HepG2 (cell line): ENCODE measurements around the gene IKBIP. TPM values are rescaled to one million over a fixed set of nuclear protein-coding genes. Genes with fewer than 3 reads are reported as not detected.

Experiments
- ATAC-seq: fragments of 200-7000 bp; cut with Tn5 transposase; 3 replicates; pipeline ENCODE4 v1.9.1; 2020; ENCODE audit warnings: mild to moderate bottlenecking, moderate library complexity
- BruUV-seq: library from RNA; stranded (reverse); fragments of 400-500 nt; replicated peaks from 2 replicates; lab custom pipeline; 2021; lab: Mats Ljungman, UMichigan
- CTCF ChIA-PET: fragments of 300-600 bp; formaldehyde crosslinking; extraction: SDS; loops from one replicate; lab custom pipeline; 2021; ENCODE audit warnings: low total read pairs, inconsistent platforms, low intra/inter-chr PET ratio; lab: Yijun Ruan, JAX
- POLR2A ChIA-PET: fragments of 350-600 bp; sonication (Branson Sonifier 250); formaldehyde crosslinking; loops from one replicate; lab custom pipeline; 2020; ENCODE audit warnings: antibody characterized with exemption, inconsistent platforms; lab: Yijun Ruan, JAX
- DNase-seq: peaks from one replicate; pipeline ENCODE4 v3.0.0-alpha.2; 2015; ENCODE audit warnings: low spot score
- FAIRE-seq: peaks from 3 replicates; lab custom pipeline; 2011; peaks lifted over from hg19 to GRCh38; lab: Jason Lieb, UNC
- H2AFZ ChIP-seq: one replicate; pipeline ENCODE4 v1.6.1; 2011; ENCODE audit warnings: low read length, inconsistent platforms
- H3K27ac ChIP-seq: fragments of 300-600 bp; 3 replicates; pipeline ENCODE4 v1.8.0; 2011; ENCODE audit warnings: mixed run types, mild to moderate bottlenecking, mixed read lengths, low read length, inconsistent platforms; ENCODE audit not compliant: insufficient read depth; ENCODE audit errors: extremely low read length
- H3K27me3 ChIP-seq, 2 experiments: fragments of 200-600 bp in 1 of 2; 2 replicates in 1 of 2; 3 replicates in 1 of 2; pipeline versions ENCODE4 v1.6.0 to v1.8.0; 2011; ENCODE audit warnings: low read length in 2 of 2, mild to moderate bottlenecking in 2 of 2, moderate library complexity in 2 of 2, inconsistent platforms in 1 of 2; ENCODE audit not compliant: insufficient read depth in 2 of 2, control insufficient read depth in 1 of 2
- H3K36me3 ChIP-seq, 2 experiments: fragments of 200-600 bp in 1 of 2; replicated peaks in 1 of 2; 2 replicates in 1 of 2; 3 replicates in 1 of 2; pipeline versions ENCODE4 v1.5.1 to v1.8.0; 2011; ENCODE audit warnings: low read length in 2 of 2, inconsistent platforms in 1 of 2; ENCODE audit not compliant: insufficient read depth in 2 of 2, control insufficient read depth in 1 of 2
- H3K4me1 ChIP-seq: 2 replicates; pipeline ENCODE4 v1.5.1; 2012; ENCODE audit warnings: low read length, inconsistent platforms; ENCODE audit not compliant: insufficient read depth
- H3K4me2 ChIP-seq: 2 replicates; pipeline ENCODE4 v1.6.0; 2011; ENCODE audit warnings: low read depth, low read length, inconsistent platforms
- H3K4me3 ChIP-seq, 3 experiments: fragments of 200-600 bp in 1 of 3; sonication (generic), shearing (Covaris generic) in 1 of 3; replicated peaks in 1 of 3; 2 replicates each; pipeline ENCODE4 v1.5.1; 2011 to 2016; ENCODE audit warnings: low read length in 3 of 3, inconsistent platforms in 2 of 3, low read depth in 2 of 3, mild to moderate bottlenecking in 2 of 3, control low read depth in 1 of 3, mixed read lengths in 1 of 3; ENCODE audit not compliant: insufficient read depth in 1 of 3
- H3K79me2 ChIP-seq: one replicate; pipeline ENCODE4 v1.6.1; 2011; ENCODE audit warnings: low read length, inconsistent platforms; ENCODE audit not compliant: insufficient read depth
- H3K9ac ChIP-seq: 2 replicates; pipeline ENCODE4 v1.6.0; 2011; ENCODE audit warnings: mild to moderate bottlenecking, low read depth, low read length, inconsistent platforms; ENCODE audit not compliant: insufficient read depth
- H3K9me3 ChIP-seq: 2 replicates; pipeline ENCODE4 v1.5.1; 2012; ENCODE audit warnings: mild to moderate bottlenecking, low read length
- H4K20me1 ChIP-seq: 2 replicates; pipeline ENCODE4 v1.6.0; 2011; ENCODE audit warnings: inconsistent platforms, mild to moderate bottlenecking, low read length, moderate library complexity; ENCODE audit not compliant: insufficient read depth
- FOXC1 ChIP-seq: sonication (generic); formaldehyde crosslinking; IDR thresholded peaks from 2 replicates; pipeline ENCODE4 v1.8.0; 2022; ENCODE audit warnings: mild to moderate bottlenecking, missing genetic modification reagents, borderline replicate concordance
- PRPF4 ChIP-seq: fragments of 200-400 bp; formaldehyde crosslinking; IDR thresholded peaks from 2 replicates; pipeline ENCODE4 v1.6.1; 2016; ENCODE audit warnings: low read length, low read depth; ENCODE audit not compliant: poor library complexity, severe bottlenecking
- RNF2 ChIP-seq: fragments of 450-650 bp; conservative IDR thresholded peaks from 2 replicates; pipeline ENCODE4 v1.6.1; 2016; ENCODE audit warnings: low read depth
- SP5 ChIP-seq: IDR thresholded peaks from 2 replicates; pipeline ENCODE4 v1.6.1; 2016; ENCODE audit warnings: low read depth, borderline replicate concordance
- TGIF2 ChIP-seq: IDR thresholded peaks from 2 replicates; pipeline ENCODE4 v1.6.1; 2016; ENCODE audit warnings: control low read depth, missing compliant biosample characterization
- U2AF1 ChIP-seq: fragments of 200-400 bp; formaldehyde crosslinking; optimal IDR thresholded peaks from 2 replicates; pipeline ENCODE3; 2017; ENCODE audit warnings: mild to moderate bottlenecking, low read depth, low read length
- ZMYM2 ChIP-seq: sonication (generic); formaldehyde crosslinking; IDR thresholded peaks from 2 replicates; pipeline ENCODE4 v1.8.0; 2022; ENCODE audit warnings: mild to moderate bottlenecking, missing genetic modification reagents
- ZNF644 ChIP-seq: IDR thresholded peaks from 2 replicates; pipeline ENCODE4 v1.6.1; 2016; ENCODE audit warnings: low read depth
- ZNF761 ChIP-seq: sonication (generic); formaldehyde crosslinking; conservative IDR thresholded peaks from 2 replicates; pipeline ENCODE4 v1.4.0; 2020; ENCODE audit warnings: mild to moderate bottlenecking, missing genetic modification reagents
- ZNF777 ChIP-seq: sonication (generic); formaldehyde crosslinking; IDR thresholded peaks from 2 replicates; pipeline ENCODE4 v1.4.0; 2020; ENCODE audit warnings: missing genetic modification reagents
- ZNF792 ChIP-seq: IDR thresholded peaks from 2 replicates; pipeline ENCODE4 v1.6.1; 2016
- WGBS: methylation state at CpG from one replicate; pipeline ENCODE4 v1.1.6; 2017; ENCODE audit warnings: low lambda C conversion rate; 5-methylcytosine and 5-hydroxymethylcytosine counted together
- in situ Hi-C: cut with HindIII; loops from 2 replicates; pipeline ENCODE4 v1.10.0; 2017; ENCODE audit warnings: low pct_unique_long_range_greater_than_20kb; ENCODE audit not compliant: extremely low pct_ligation_motif_present
- intact Hi-C: fragments of 100-400 bp; cut with micrococcal nuclease; formaldehyde crosslinking; loops from one replicate; pipeline ENCODE4 v1.10.0; 2022; ENCODE audit not compliant: unreplicated experiment
- polyA plus RNA-seq, 8 experiments: library from polyadenylated mRNA; depleted of rRNA in 3 of 8; stranded (reverse) in 7 of 8; unstranded in 1 of 8; fragments of >200 nt; fragmentation: Illumina TruSeq in 4 of 8; extraction: Trizol in 4 of 8; gene quantifications; 2 replicates each; pipeline versions ENCODE4 v1.2.1 to v1.2.3, GENCODE V29; 2011 to 2016; ENCODE audit warnings: low read depth in 4 of 8, missing spikeins in 1 of 8, mixed read lengths in 1 of 8; ENCODE audit not compliant: insufficient read depth in 1 of 8
- total RNA-seq, 5 experiments: library from RNA; depleted of rRNA; stranded (reverse); fragments of >200 nt; fragmentation: Illumina TruSeq; extraction: Trizol; gene quantifications; 2 replicates each; pipeline ENCODE4 v1.2.3, GENCODE V29; 2016; ENCODE audit warnings: low read depth in 1 of 5
- TF ChIP-seq, protein P1 (sequence below): sonication (generic); formaldehyde crosslinking; IDR thresholded peaks from 2 replicates; pipeline ENCODE4 v1.4.0; 2020; ENCODE audit warnings: missing genetic modification reagents, borderline replicate concordance
- TF ChIP-seq, protein P2 (sequence below): sonication (generic); formaldehyde crosslinking; IDR thresholded peaks from 2 replicates; pipeline ENCODE4 v1.4.0; 2020; ENCODE audit warnings: missing genetic modification reagents

Gene IKBIP
- total and polyA plus RNA-seq, 2 of the 13 experiments (the other 11 are each of a cell fraction or from before 2014, with no cell fraction given): 20.0 to 55.5 TPM

DNA sequence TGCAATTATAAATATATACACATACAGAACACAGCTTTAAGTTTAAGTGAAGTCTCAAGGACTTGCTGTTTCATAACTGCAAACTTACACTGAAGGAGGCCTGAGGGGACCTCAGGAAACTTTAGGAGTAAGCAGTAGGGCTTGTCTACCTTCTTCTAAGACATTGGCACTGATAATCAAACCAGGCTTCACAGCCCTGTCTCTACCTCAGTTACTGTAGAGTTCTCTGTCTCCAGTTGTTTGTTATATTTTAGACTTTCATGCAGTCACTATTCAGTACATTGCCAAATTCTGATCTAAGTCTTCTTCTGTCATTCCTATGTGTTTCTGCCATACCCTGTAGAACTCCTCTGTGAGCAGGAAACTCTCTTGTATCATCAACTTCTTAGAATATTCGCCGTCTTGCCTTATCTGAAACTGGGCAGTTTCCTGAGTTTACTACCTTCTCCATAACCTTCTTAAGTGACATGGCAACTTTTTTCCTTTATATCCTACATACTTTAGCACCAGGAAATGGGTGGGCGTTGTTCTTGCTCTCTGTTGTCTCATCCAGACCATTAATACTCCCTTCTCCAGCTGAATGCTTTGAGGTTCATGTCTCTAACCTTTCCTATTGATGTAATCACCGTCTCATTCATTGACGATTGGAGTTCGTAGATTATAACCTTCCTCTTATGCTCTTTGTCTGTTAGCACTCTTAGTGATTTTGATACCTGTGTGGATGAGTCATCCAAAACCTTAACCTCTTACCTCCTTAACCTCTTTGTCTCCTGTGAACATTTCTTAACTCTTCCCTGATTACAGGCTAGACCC is 11.9 kb upstream of the IKBIP start:
- intact Hi-C loops: no loop called here
- in situ Hi-C loops: loop anchor here (10.0 kb wide), 1 partner anchor 232 kb away; no protein-coding TSS in a partner anchor
- no peak overlapping the region for H3K4me3 ChIP-seq
- no peaks in the 10 kb centered on the region for H4K20me1 ChIP-seq
- no peak overlapping the region for H2AFZ ChIP-seq
- BruUV-seq: no TSS peak
- no peaks in the 10 kb centered on the region for H3K79me2 ChIP-seq
- H3K4me2 ChIP-seq: no peak overlapping the region
- CTCF ChIA-PET: no interaction called here
- FAIRE-seq: no peak
- POLR2A ChIA-PET: no interaction called here
- no peaks in the 10 kb centered on the region for H3K4me1 ChIP-seq
- no peak for ATAC-seq
- peaks cover 3 to 22% of the 10 kb centered on the region in 2 experiments; a peak in 4 of 5 replicates for H3K36me3 ChIP-seq
- 92% methylated on average over 6 of the region's 6 CpGs for WGBS
- no peak overlapping the region for H3K27ac ChIP-seq
- TF ChIP-seq, protein P1, sequence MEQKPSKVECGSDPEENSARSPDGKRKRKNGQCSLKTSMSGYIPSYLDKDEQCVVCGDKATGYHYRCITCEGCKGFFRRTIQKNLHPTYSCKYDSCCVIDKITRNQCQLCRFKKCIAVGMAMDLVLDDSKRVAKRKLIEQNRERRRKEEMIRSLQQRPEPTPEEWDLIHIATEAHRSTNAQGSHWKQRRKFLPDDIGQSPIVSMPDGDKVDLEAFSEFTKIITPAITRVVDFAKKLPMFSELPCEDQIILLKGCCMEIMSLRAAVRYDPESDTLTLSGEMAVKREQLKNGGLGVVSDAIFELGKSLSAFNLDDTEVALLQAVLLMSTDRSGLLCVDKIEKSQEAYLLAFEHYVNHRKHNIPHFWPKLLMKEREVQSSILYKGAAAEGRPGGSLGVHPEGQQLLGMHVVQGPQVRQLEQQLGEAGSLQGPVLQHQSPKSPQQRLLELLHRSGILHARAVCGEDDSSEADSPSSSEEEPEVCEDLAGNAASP: no peak
- TF ChIP-seq ZNF761 (CRISPR knock-in tag): no peak
- no peak for TF ChIP-seq U2AF1
- H3K27me3 ChIP-seq: no peaks in the 10 kb centered on the region
- no peak for DNase-seq
- no peaks in the 10 kb centered on the region for H3K9me3 ChIP-seq
- H3K9ac ChIP-seq: no peak overlapping the region

DNA sequence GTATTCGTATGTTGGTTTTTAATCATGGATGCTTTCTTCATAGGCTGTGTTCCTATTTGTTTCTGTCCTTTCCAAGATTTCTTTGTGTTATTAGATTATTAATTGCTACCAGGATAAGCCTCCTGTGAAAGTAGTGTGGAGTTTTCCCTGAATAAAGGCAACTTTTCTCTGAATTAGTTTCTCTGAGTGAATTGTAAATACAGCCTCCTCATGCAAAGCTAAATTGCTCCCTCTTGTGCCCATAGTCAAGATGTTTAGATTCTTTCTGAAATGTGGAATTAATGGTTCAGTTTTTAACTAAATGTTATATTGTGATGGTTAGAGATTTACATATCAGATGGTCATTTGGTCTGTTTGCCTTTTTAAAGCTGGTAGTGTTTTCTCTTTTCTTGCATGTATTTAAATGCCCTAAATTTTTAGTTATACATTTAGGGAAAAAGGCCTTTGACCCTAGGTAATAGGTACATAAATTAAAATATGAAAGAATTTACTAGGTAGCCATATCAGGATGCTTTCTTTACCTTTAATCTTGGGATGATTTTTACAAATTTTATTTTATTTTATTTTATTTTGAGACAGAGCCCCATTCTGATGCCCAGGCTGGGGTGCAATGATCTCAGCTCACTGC is 9.4 kb upstream of the IKBIP start:
- in situ Hi-C loops: loop anchor here (5.0 to 10.0 kb wide), 2 partner anchors 87 to 229 kb away; no protein-coding TSS in a partner anchor
- H2AFZ ChIP-seq: no peak overlapping the region
- H3K27me3 ChIP-seq: no peaks in the 10 kb centered on the region
- no peaks in the 10 kb centered on the region for H3K4me1 ChIP-seq
- FAIRE-seq (peak; percentile 54), DNase-seq (peak; percentile 68), ATAC-seq (peak; percentile 49; the same call in 2 of the 3 replicates)
- H4K20me1 ChIP-seq: no peaks in the 10 kb centered on the region
- H3K4me2 ChIP-seq: no peak overlapping the region
- WGBS: 92% methylated on average over 1 of the region's 1 CpG
- no peaks in the 10 kb centered on the region for H3K9me3 ChIP-seq
- no TSS peak for BruUV-seq
- no peak overlapping the region for H3K27ac ChIP-seq
- intact Hi-C loops: loop anchor here (1.0 to 2.0 kb wide), 4 partner anchors 59 to 229 kb away; no protein-coding TSS in a partner anchor
- no peak overlapping the region for H3K9ac ChIP-seq
- H3K36me3 ChIP-seq: peaks cover 5 to 30% of the 10 kb centered on the region in 2 experiments
- ChIA-PET CTCF (interaction anchor here (1.1 to 1.9 kb wide), 5 partner anchors 10 to 229 kb away, joined by 3 to 24 read pairs (median 5); no protein-coding TSS in a partner anchor), POLR2A (no interaction called here)
- H3K79me2 ChIP-seq: no peaks in the 10 kb centered on the region
- H3K4me3 ChIP-seq: no peak overlapping the region
- TF ChIP-seq PRPF4 (no peak), ZMYM2 (no peak), TGIF2 (no peak), ZNF644 (CRISPR knock-in tag) (no peak), FOXC1 (no peak), RNF2 (no peak), SP5 (CRISPR knock-in tag) (no peak), ZNF792 (0 out of 2 replicates have a peak, but pooled peaks have one; percentile 16), ZNF777 (CRISPR knock-in tag) (no peak)
- TF ChIP-seq, protein P2, sequence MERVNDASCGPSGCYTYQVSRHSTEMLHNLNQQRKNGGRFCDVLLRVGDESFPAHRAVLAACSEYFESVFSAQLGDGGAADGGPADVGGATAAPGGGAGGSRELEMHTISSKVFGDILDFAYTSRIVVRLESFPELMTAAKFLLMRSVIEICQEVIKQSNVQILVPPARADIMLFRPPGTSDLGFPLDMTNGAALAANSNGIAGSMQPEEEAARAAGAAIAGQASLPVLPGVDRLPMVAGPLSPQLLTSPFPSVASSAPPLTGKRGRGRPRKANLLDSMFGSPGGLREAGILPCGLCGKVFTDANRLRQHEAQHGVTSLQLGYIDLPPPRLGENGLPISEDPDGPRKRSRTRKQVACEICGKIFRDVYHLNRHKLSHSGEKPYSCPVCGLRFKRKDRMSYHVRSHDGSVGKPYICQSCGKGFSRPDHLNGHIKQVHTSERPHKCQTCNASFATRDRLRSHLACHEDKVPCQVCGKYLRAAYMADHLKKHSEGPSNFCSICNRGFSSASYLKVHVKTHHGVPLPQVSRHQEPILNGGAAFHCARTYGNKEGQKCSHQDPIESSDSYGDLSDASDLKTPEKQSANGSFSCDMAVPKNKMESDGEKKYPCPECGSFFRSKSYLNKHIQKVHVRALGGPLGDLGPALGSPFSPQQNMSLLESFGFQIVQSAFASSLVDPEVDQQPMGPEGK (CRISPR knock-in tag): no peak
